Measurements from ENCODE around the gene NEDD4. TPM values are rescaled to one million over a fixed set of nuclear protein-coding genes. Genes with fewer than 3 reads are reported as not detected.
"Not testable (repeated sequence)": the region's sequence is repeated elsewhere in the genome, so short reads cannot be mapped to it uniquely, and the experiment has no call there.

Gene NEDD4
- polyA plus RNA-seq, 1 donor (not counting 4 experiments of a cell fraction or from before 2014, with no cell fraction given) = 24.3 TPM

- H3K9me3 ChIP-seq (ENCODE audit: control insufficient read depth, low read depth, low read length) = no peaks in the 10 kb centered on the region
- H3K4me3 ChIP-seq (ENCODE audit: control insufficient read depth in 2 of 3, extremely low read depth in 1 of 3, insufficient read depth in 2 of 3, low read depth in 1 of 3, low read length in 3 of 3) = no peak overlapping the region
- no peak overlapping the region for H3K9ac ChIP-seq (ENCODE audit: control insufficient read depth, extremely low read depth, insufficient read depth, low read length)
- no peaks in the 10 kb centered on the region for H4K20me1 ChIP-seq (ENCODE audit: control insufficient read depth, extremely low read depth, insufficient read depth, low read length)
- H3K4me2 ChIP-seq (ENCODE audit: control insufficient read depth, extremely low read depth, insufficient read depth, low read depth, low read length) = no peak overlapping the region
- no peak for FAIRE-seq
- TF ChIP-seq EZH2 (IDR thresholded peaks at IDR 0.05; ENCODE audit: low read length) (no peak), CTCF (optimal IDR thresholded peaks at IDR 0.05 in 1 of 3, IDR thresholded peaks at IDR 0.05 in 1 of 3, conservative IDR thresholded peaks at IDR 0.05 in 1 of 3; ENCODE audit: extremely low read depth in 1 of 3, insufficient read depth in 2 of 3, low read length in 3 of 3) (no peak)
- no peak for DNase-seq (ENCODE audit: low read depth, low spot score)
- H3K36me3 ChIP-seq (ENCODE audit: control insufficient read depth in 2 of 2, extremely low read depth in 1 of 2, insufficient read depth in 2 of 2, low read length in 2 of 2) = peaks cover 0 to 5% of the 10 kb centered on the region in 2 experiments
- no peak overlapping the region for H3K27ac ChIP-seq (ENCODE audit: control insufficient read depth, insufficient read depth, low read length)
- H3K9me1 ChIP-seq (ENCODE audit: control insufficient read depth, extremely low read depth, insufficient read depth, low read length) = no peaks in the 10 kb centered on the region
- no peaks in the 10 kb centered on the region for H3K79me2 ChIP-seq (ENCODE audit: control insufficient read depth, insufficient read depth, low read length)
- no peaks in the 10 kb centered on the region for H3K27me3 ChIP-seq (ENCODE audit: control insufficient read depth, extremely low read depth, insufficient read depth, low read length)
- H3K4me1 ChIP-seq (ENCODE audit: control insufficient read depth, extremely low read depth, insufficient read depth, low read length) = no peaks in the 10 kb centered on the region
- dilution Hi-C loops (cut with MboI; ENCODE audit: extremely low pct_ligation_motif_present, low sequenced_read_pairs) = no loop called here
- no peak overlapping the region for H2AFZ ChIP-seq (ENCODE audit: control insufficient read depth, low read length)
Measured at GRCh38 chr15:55868707-55869106, 124.7 kb downstream of the NEDD4 start.

- dilution Hi-C loops (cut with MboI; ENCODE audit: extremely low pct_ligation_motif_present, low sequenced_read_pairs); H3K4me3 ChIP-seq (ENCODE audit: control insufficient read depth in 2 of 3, extremely low read depth in 1 of 3, insufficient read depth in 2 of 3, low read depth in 1 of 3, low read length in 3 of 3): not testable (repeated sequence)
- peak; percentile 26 for FAIRE-seq
Measured at GRCh38 chr15:55868291-55868690, 125.1 kb downstream of the NEDD4 start.

GRCh38 chr15:55863911-55864310 lies 129.5 kb downstream of the NEDD4 start:
- Histone ChIP-seq H3K27me3 (ENCODE audit: control insufficient read depth, extremely low read depth, insufficient read depth, low read length) (no peaks in the 10 kb centered on the region), H4K20me1 (ENCODE audit: control insufficient read depth, extremely low read depth, insufficient read depth, low read length) (no peaks in the 10 kb centered on the region), H3K9ac (ENCODE audit: control insufficient read depth, extremely low read depth, insufficient read depth, low read length) (no peak overlapping the region), H3K27ac (ENCODE audit: control insufficient read depth, insufficient read depth, low read length) (no peak overlapping the region), H3K4me2 (ENCODE audit: control insufficient read depth, extremely low read depth, insufficient read depth, low read depth, low read length) (no peak overlapping the region), H3K4me3 (ENCODE audit: control insufficient read depth in 2 of 3, extremely low read depth in 1 of 3, insufficient read depth in 2 of 3, low read depth in 1 of 3, low read length in 3 of 3) (no peak overlapping the region), H3K9me3 (ENCODE audit: control insufficient read depth, low read depth, low read length) (no peaks in the 10 kb centered on the region), H3K36me3 (ENCODE audit: control insufficient read depth in 2 of 2, extremely low read depth in 1 of 2, insufficient read depth in 2 of 2, low read length in 2 of 2) (peaks cover 11 to 12% of the 10 kb centered on the region in 2 experiments), H3K9me1 (ENCODE audit: control insufficient read depth, extremely low read depth, insufficient read depth, low read length) (no peaks in the 10 kb centered on the region), H2AFZ (ENCODE audit: control insufficient read depth, low read length) (no peak overlapping the region), H3K4me1 (ENCODE audit: control insufficient read depth, extremely low read depth, insufficient read depth, low read length) (no peaks in the 10 kb centered on the region), H3K79me2 (ENCODE audit: control insufficient read depth, insufficient read depth, low read length) (no peaks in the 10 kb centered on the region)
- TF ChIP-seq EZH2 (IDR thresholded peaks at IDR 0.05; ENCODE audit: low read length) = no peak
- no peak for TF ChIP-seq CTCF (optimal IDR thresholded peaks at IDR 0.05 in 1 of 3, IDR thresholded peaks at IDR 0.05 in 1 of 3, conservative IDR thresholded peaks at IDR 0.05 in 1 of 3; ENCODE audit: extremely low read depth in 1 of 3, insufficient read depth in 2 of 3, low read length in 3 of 3)
- DNase-seq (ENCODE audit: low read depth, low spot score) = no peak
- no peak for FAIRE-seq
- dilution Hi-C loops (cut with MboI; ENCODE audit: extremely low pct_ligation_motif_present, low sequenced_read_pairs) = no loop called here

More at GRCh38 chr15:55868291-55868690, 125.1 kb downstream of the NEDD4 start:
- not testable (repeated sequence) for H3K9me1 ChIP-seq (ENCODE audit: control insufficient read depth, extremely low read depth, insufficient read depth, low read length); H3K9ac ChIP-seq (ENCODE audit: control insufficient read depth, extremely low read depth, insufficient read depth, low read length); H3K4me2 ChIP-seq (ENCODE audit: control insufficient read depth, extremely low read depth, insufficient read depth, low read depth, low read length); H2AFZ ChIP-seq (ENCODE audit: control insufficient read depth, low read length); H3K27me3 ChIP-seq (ENCODE audit: control insufficient read depth, extremely low read depth, insufficient read depth, low read length); DNase-seq (ENCODE audit: low read depth, low spot score); H4K20me1 ChIP-seq (ENCODE audit: control insufficient read depth, extremely low read depth, insufficient read depth, low read length); H3K9me3 ChIP-seq (ENCODE audit: control insufficient read depth, low read depth, low read length); H3K4me1 ChIP-seq (ENCODE audit: control insufficient read depth, extremely low read depth, insufficient read depth, low read length); H3K27ac ChIP-seq (ENCODE audit: control insufficient read depth, insufficient read depth, low read length); H3K36me3 ChIP-seq (ENCODE audit: control insufficient read depth in 2 of 2, extremely low read depth in 1 of 2, insufficient read depth in 2 of 2, low read length in 2 of 2); H3K79me2 ChIP-seq (ENCODE audit: control insufficient read depth, insufficient read depth, low read length)

All from keratinocyte (primary cell).